Measurements from ENCODE around the gene TEKT3. TPM values are rescaled to one million over a fixed set of nuclear protein-coding genes. Genes with fewer than 3 reads are reported as not detected.

Gene TEKT3
- total RNA-seq, 1 experiment from 2014 or later: not detected

DNA sequence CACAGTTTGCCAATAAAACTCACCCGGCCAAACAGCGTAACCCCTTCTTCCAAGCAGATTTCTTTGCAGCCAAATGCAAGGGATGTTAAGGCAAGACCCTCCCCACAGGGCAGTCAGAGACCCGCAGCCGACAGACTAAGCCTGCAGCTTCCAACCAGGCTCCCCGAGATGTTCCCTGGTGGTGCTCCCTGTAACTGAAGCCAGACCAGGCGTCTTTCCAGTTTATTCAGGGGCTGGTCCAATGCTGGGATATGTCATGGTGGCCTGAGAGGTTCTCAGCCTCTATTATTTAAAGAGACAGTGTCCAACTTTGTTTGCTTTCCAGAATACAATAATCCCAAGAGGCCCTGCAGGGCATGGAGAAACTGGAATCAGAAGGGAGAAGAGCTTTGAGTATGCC is 76.3 kb downstream of the TEKT3 start, which contains the start of gene PMP22:
TSS of gene PMP22 (minus strand) at position 196 of the 400 bp plus-strand sequence. CDS start 4,599 bp downstream, outside the sequence.
- no peak for DNase-seq (ENCODE audit: low spot score)
- no peaks in the 10 kb centered on the region for H3K4me1 ChIP-seq (ENCODE audit: insufficient read depth, low read length, poor library complexity, severe bottlenecking)
- no peak within 1 kb of the TSS for H3K27ac ChIP-seq (ENCODE audit: low read depth, low read length, poor library complexity, severe bottlenecking)
- ChIA-PET POLR2A (ENCODE audit: low non-redundant PET) (no interaction called here), CTCF (no interaction called here)
- H3K27me3 ChIP-seq (replicated peaks; ENCODE audit: insufficient read depth, low read depth, low read length, poor library complexity): peaks cover 73% of the 10 kb centered on the region
- intact Hi-C loops (cut with micrococcal nuclease; ENCODE audit: unreplicated experiment): no loop called here
- H3K36me3 ChIP-seq (ENCODE audit: insufficient read depth, low read length, poor library complexity, severe bottlenecking): no peaks in the 10 kb centered on the region
- TF ChIP-seq EZH2 (IDR thresholded peaks at IDR 0.05; ENCODE audit: borderline replicate concordance, low read depth, low read length, poor library complexity, severe bottlenecking): no peak
- TF ChIP-seq, protein P1, sequence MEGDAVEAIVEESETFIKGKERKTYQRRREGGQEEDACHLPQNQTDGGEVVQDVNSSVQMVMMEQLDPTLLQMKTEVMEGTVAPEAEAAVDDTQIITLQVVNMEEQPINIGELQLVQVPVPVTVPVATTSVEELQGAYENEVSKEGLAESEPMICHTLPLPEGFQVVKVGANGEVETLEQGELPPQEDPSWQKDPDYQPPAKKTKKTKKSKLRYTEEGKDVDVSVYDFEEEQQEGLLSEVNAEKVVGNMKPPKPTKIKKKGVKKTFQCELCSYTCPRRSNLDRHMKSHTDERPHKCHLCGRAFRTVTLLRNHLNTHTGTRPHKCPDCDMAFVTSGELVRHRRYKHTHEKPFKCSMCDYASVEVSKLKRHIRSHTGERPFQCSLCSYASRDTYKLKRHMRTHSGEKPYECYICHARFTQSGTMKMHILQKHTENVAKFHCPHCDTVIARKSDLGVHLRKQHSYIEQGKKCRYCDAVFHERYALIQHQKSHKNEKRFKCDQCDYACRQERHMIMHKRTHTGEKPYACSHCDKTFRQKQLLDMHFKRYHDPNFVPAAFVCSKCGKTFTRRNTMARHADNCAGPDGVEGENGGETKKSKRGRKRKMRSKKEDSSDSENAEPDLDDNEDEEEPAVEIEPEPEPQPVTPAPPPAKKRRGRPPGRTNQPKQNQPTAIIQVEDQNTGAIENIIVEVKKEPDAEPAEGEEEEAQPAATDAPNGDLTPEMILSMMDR (conservative IDR thresholded peaks at IDR 0.05; ENCODE audit: low read depth, low read length): no peak
- BruUV-seq (replicated peaks): no TSS peak
- no peak within 1 kb of the TSS for H3K4me3 ChIP-seq (ENCODE audit: low read depth, low read length, poor library complexity, severe bottlenecking)
- H3K9me3 ChIP-seq (ENCODE audit: low read depth, low read length, poor library complexity, severe bottlenecking): no peaks in the 10 kb centered on the region

DNA sequence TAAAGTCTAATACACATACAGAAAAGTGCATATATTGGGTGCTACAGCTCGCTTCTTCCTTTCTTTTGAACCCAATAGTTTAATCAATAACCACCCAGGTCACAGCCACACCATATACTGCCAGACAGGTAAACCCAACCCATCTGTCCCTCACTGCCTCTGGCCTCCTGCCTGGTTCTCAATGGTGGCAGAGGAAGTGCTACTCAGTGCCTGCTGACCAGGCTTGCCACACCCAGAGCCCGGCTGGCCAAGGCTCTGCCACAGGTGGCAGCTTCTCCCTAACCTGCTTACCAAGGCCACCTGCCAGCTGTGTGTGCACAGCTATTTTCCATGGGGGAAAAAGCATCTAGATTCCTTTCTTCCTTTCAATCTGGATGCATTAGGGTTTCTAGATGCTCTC is 76.9 kb downstream of the TEKT3 start:
- Histone ChIP-seq H3K4me3 (ENCODE audit: low read depth, low read length, poor library complexity, severe bottlenecking) (no peak overlapping the region), H3K4me1 (ENCODE audit: insufficient read depth, low read length, poor library complexity, severe bottlenecking) (no peaks in the 10 kb centered on the region), H3K27ac (ENCODE audit: low read depth, low read length, poor library complexity, severe bottlenecking) (no peak overlapping the region), H3K36me3 (ENCODE audit: insufficient read depth, low read length, poor library complexity, severe bottlenecking) (no peaks in the 10 kb centered on the region), H3K27me3 (replicated peaks; ENCODE audit: insufficient read depth, low read depth, low read length, poor library complexity) (peaks cover 77% of the 10 kb centered on the region), H3K9me3 (ENCODE audit: low read depth, low read length, poor library complexity, severe bottlenecking) (no peaks in the 10 kb centered on the region)
- TF ChIP-seq, protein P1 (conservative IDR thresholded peaks at IDR 0.05; ENCODE audit: low read depth, low read length): no peak
- no peak for TF ChIP-seq EZH2 (IDR thresholded peaks at IDR 0.05; ENCODE audit: borderline replicate concordance, low read depth, low read length, poor library complexity, severe bottlenecking)
- POLR2A ChIA-PET (ENCODE audit: low non-redundant PET): no interaction called here
- BruUV-seq (replicated peaks): no TSS peak
- CTCF ChIA-PET: interaction anchor here (2.1 kb wide), 1 partner anchor 239 kb away, joined by 5 read pairs; no protein-coding TSS in a partner anchor
- intact Hi-C loops (cut with micrococcal nuclease; ENCODE audit: unreplicated experiment): no loop called here
- no peak for DNase-seq (ENCODE audit: low spot score)

DNA sequence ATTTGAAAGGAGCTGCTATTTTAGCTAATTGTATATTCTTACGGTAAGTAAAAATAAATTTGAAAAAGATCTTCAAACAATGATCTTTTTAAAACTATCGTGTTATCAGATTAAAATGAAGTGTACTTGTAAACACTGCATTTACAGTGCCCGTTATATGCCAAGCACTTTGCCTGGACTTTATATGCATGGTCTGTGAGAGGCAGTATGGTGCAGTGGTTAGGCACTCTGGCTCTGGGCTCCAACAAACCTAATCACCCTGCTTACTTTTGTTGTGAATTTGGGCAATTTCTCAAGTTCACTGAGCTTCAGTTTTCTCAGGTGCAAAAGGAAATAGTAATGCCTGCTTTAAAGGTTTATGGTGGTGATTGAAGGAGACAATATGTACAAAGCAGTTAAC is 77.7 kb downstream of the TEKT3 start:
- intact Hi-C loops (cut with micrococcal nuclease; ENCODE audit: unreplicated experiment): no loop called here

More for the DNA sequence above, 77.7 kb downstream of the TEKT3 start:
- Histone ChIP-seq H3K27me3 (replicated peaks; ENCODE audit: insufficient read depth, low read depth, low read length, poor library complexity) (peaks cover 72% of the 10 kb centered on the region), H3K9me3 (ENCODE audit: low read depth, low read length, poor library complexity, severe bottlenecking) (no peaks in the 10 kb centered on the region), H3K36me3 (ENCODE audit: insufficient read depth, low read length, poor library complexity, severe bottlenecking) (no peaks in the 10 kb centered on the region), H3K27ac (ENCODE audit: low read depth, low read length, poor library complexity, severe bottlenecking) (no peak overlapping the region), H3K4me1 (ENCODE audit: insufficient read depth, low read length, poor library complexity, severe bottlenecking) (no peaks in the 10 kb centered on the region), H3K4me3 (ENCODE audit: low read depth, low read length, poor library complexity, severe bottlenecking) (no peak overlapping the region)
- ChIA-PET CTCF (interaction anchor here (2.1 kb wide), 1 partner anchor 239 kb away, joined by 5 read pairs; no protein-coding TSS in a partner anchor), POLR2A (ENCODE audit: low non-redundant PET) (no interaction called here)
- BruUV-seq (replicated peaks): no TSS peak
- DNase-seq (ENCODE audit: low spot score): no peak
- no peak for TF ChIP-seq EZH2 (IDR thresholded peaks at IDR 0.05; ENCODE audit: borderline replicate concordance, low read depth, low read length, poor library complexity, severe bottlenecking)
- TF ChIP-seq, protein P1 (conservative IDR thresholded peaks at IDR 0.05; ENCODE audit: low read depth, low read length): no peak

Measured in A673 (cell line).